GM19023 (cell line): ENCODE results near the gene FREY1.
"Not testable (repeated sequence)": the region's sequence is repeated elsewhere in the genome, so short reads cannot be mapped to it uniquely, and the experiment has no call there.

Experiments
- ATAC-seq: cut with Tn5 transposase; IDR thresholded peaks from one replicate; pipeline ENCODE4 v1.9.1; 2021; ENCODE audit warnings: mild to moderate bottlenecking, moderate library complexity; ENCODE audit not compliant: unreplicated experiment

Gene FREY1

GRCh38 chr11:45917286-45917622 lies 10.2 kb upstream of the FREY1 start:
- ATAC-seq, result peak; percentile 1

DNA sequence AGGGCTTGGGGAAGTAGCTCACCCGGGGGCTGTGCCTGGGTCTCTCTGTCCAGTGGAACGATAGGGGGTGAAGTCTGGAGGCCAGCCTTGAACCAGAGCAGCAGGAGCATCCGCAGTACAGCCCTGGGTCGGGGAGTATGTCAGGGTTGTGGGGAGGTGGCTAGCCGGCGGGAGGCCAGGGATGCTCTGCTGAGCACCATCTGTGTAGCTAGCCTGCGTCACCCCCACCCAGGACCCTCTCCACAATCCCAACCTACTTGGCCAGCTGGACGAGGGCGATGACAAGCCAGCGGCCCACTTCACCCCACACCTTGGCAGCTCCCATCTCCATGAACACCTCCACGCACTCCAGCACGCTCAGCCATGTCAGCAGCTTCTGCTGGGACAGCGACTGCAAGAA lies 8.4 kb upstream of the FREY1 start:
- ATAC-seq, result no peak

DNA sequence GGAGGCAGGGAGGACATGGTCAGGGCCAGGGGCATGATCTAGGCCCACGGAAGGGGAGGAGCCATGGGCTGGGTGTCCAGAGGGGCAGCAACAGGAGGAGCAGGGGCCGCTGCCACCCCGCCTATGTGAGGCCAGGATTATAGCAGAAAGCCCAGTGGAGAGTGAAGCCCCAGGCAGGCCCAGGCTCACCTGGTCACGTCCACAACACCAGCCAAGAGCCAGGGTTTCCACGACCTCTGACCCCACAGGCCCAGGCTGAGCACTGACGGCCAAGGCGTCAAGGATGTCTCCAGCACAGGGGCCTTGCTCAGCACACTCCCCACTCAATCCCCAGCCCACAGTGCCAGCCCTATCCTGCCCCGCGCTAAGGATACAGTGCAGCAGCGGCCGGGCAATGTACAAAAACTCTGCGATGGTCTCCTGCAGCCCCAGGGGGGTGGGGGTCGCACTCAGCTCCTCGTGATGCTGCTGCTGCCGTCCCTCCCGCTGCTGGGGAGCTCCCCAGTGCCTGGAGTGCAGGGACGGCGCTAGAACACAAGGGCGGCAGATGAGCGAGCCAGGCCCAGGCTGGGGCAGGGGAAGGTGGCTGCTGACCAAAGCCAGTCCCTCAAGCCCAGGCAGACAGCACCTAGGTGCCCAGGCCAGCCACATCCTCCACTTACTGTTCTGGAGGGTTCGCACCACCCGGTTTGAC lies 7.0 kb upstream of the FREY1 start:
- no peak for ATAC-seq

DNA sequence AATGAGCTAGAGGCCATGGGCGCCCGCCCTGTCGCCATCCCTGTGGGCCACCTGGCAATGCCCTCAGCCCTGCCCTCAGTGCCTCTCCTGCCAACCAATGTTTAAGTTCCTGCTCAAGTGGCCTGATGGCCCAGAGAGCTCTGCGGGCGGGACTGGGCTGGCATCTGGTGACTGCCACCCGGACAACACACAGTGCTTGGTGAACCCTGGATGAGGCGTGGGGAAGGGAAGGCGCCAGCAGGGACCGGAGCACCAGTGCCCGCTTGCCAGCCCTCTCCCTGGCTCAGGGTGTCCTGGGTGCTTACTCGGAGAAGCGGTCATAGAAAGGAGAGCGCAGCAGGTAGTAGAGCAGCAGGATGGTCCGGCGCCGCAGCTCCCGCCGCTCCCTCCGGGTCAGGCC lies 6.4 kb upstream of the FREY1 start:
- ATAC-seq, result no peak

- no peak for ATAC-seq
These were observed 3.6 kb upstream of the FREY1 start for GRCh38 chr11:45910623-45911022.

- ATAC-seq, result no peak
These were observed 2.8 kb upstream of the FREY1 start for GRCh38 chr11:45909594-45910475.

DNA sequence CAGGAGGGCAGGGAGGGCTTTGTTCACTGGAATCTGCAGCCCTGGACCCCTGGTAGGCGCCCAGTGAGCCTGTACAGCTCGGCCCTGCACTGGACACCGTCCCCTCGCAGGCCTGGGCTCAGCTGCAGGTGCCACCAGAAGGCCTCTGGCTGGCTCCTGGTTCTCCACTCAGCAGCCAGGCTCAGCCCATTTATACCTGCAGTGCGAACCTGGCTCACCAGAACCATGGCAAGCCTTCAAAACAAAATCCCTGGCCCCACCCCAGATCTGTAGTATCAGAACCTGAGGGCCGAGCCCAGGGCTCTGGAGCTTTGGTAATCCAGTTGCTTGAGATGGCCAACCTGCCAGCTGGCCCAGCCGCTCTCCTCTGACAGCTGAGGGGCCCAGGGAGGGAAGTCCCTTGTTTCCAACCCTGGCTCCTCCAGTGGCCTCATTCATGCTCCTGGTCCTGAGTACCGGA lies 870 bp upstream of the FREY1 start:
- no peak for ATAC-seq

DNA sequence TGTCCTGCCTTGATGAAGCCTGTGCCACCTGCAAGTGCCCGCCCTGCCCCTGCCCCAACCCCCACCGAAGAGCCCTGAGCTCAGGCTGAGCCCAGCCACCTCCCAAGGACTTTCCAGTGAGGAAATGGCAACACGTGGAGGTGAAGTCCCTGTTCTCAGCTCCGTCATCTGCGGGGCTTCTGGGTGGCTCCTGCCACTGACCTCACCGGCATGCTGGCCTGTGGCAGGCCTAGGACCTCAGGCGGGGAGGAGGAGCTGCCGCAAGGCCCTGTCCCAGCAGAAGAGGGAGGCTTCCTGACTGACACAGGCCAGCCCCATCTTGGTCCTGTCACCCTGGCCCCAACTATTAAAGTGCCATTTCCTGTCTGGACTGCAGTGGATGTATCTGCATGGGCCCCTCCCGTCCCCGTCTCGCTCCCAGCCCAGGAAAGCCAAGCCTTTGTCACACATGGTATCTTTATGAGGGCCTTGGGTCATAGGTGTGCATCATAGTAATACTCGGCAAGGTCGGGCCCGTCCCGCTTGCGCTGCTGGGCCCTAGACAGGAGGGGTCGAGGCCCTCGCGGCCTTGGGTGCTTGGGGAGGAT lies 882 bp downstream of the FREY1 start:
- no peak for ATAC-seq

GRCh38 chr11:45905576-45905975 lies 1.5 kb downstream of the FREY1 start:
- ATAC-seq, result not testable (repeated sequence)

GRCh38 chr11:45905095-45905494 lies 2.0 kb downstream of the FREY1 start:
- ATAC-seq, result no peak

GRCh38 chr11:45904309-45904915 lies 2.7 kb downstream of the FREY1 start:
- ATAC-seq, result no peak

GRCh38 chr11:45902452-45903380 lies 4.4 kb downstream of the FREY1 start:
- no peak for ATAC-seq

- no peak for ATAC-seq
These were observed 5.4 kb downstream of the FREY1 start for GRCh38 chr11:45901626-45902025.

- no peak for ATAC-seq
These were observed 6.0 kb downstream of the FREY1 start for GRCh38 chr11:45900916-45901617.

- not testable (repeated sequence) for ATAC-seq
These were observed 6.8 kb downstream of the FREY1 start for GRCh38 chr11:45900175-45900800.

- peak; percentile 65 for ATAC-seq
These were observed 7.5 kb downstream of the FREY1 start for GRCh38 chr11:45899448-45900174.

GRCh38 chr11:45899086-45899447 lies 8.0 kb downstream of the FREY1 start:
- no peak for ATAC-seq

- no peak for ATAC-seq
These were observed 9.5 kb downstream of the FREY1 start for GRCh38 chr11:45897556-45897955.
